WTC11 (cell line): Measurements from ENCODE around the gene SPATC1L.

ENCODE experiments used
- ETV6 ChIP-seq: sonication (generic); formaldehyde crosslinking; IDR thresholded peaks from 2 replicates; pipeline ENCODE4 v1.8.1; 2022; ENCODE audit warnings: mild to moderate bottlenecking, missing genetic modification reagents
- TF ChIP-seq, protein P1 (sequence below): sonication (generic); formaldehyde crosslinking; IDR thresholded peaks from 2 replicates; pipeline ENCODE4 v1.8.1; 2023; ENCODE audit warnings: mild to moderate bottlenecking, missing genetic modification reagents

DNA sequence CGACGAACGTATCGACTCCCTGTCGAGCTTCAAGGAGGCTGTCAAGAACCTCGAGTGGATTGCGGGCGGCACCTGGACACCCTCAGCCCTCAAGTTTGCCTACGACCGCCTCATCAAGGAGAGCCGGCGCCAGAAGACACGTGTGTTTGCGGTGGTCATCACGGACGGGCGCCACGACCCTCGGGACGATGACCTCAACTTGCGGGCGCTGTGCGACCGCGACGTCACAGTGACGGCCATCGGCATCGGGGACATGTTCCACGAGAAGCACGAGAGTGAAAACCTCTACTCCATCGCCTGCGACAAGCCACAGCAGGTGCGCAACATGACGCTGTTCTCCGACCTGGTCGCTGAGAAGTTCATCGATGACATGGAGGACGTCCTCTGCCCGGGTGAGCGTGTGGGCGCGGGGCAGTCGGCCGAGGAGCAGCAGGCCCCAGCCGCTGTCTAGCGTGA lies 58.4 kb downstream of the SPATC1L start:
- no peak for TF ChIP-seq ETV6
- TF ChIP-seq, protein P1, sequence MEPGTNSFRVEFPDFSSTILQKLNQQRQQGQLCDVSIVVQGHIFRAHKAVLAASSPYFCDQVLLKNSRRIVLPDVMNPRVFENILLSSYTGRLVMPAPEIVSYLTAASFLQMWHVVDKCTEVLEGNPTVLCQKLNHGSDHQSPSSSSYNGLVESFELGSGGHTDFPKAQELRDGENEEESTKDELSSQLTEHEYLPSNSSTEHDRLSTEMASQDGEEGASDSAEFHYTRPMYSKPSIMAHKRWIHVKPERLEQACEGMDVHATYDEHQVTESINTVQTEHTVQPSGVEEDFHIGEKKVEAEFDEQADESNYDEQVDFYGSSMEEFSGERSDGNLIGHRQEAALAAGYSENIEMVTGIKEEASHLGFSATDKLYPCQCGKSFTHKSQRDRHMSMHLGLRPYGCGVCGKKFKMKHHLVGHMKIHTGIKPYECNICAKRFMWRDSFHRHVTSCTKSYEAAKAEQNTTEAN (CRISPR knock-in tag): no peak
